HepG2 (cell line): ENCODE measurements around the gene GIMAP8. TPM values are rescaled to one million over a fixed set of nuclear protein-coding genes. Genes with fewer than 3 reads are reported as not detected.
A peak's percentile ranks its signal among the peaks of the same experiment; 100 is the strongest.

Experiments used
- ATAC-seq: fragments of 200-7000 bp; cut with Tn5 transposase; 3 replicates; pipeline ENCODE4 v1.9.1; 2020; ENCODE audit warnings: mild to moderate bottlenecking, moderate library complexity
- BruUV-seq: library from RNA; stranded (reverse); fragments of 400-500 nt; replicated peaks from 2 replicates; lab custom pipeline; 2021; lab: Mats Ljungman, UMichigan
- CTCF ChIA-PET: fragments of 300-600 bp; formaldehyde crosslinking; extraction: SDS; loops from one replicate; lab custom pipeline; 2021; ENCODE audit warnings: low total read pairs, inconsistent platforms, low intra/inter-chr PET ratio; lab: Yijun Ruan, JAX
- POLR2A ChIA-PET: fragments of 350-600 bp; sonication (Branson Sonifier 250); formaldehyde crosslinking; loops from one replicate; lab custom pipeline; 2020; ENCODE audit warnings: antibody characterized with exemption, inconsistent platforms; lab: Yijun Ruan, JAX
- DNase-seq: peaks from one replicate; pipeline ENCODE4 v3.0.0-alpha.2; 2015; ENCODE audit warnings: low spot score
- FAIRE-seq: peaks from 3 replicates; lab custom pipeline; 2011; peaks lifted over from hg19 to GRCh38; lab: Jason Lieb, UNC
- H2AFZ ChIP-seq: one replicate; pipeline ENCODE4 v1.6.1; 2011; ENCODE audit warnings: low read length, inconsistent platforms
- H3K27ac ChIP-seq: fragments of 300-600 bp; 3 replicates; pipeline ENCODE4 v1.8.0; 2011; ENCODE audit warnings: mixed run types, mild to moderate bottlenecking, mixed read lengths, low read length, inconsistent platforms; ENCODE audit not compliant: insufficient read depth; ENCODE audit errors: extremely low read length
- H3K27me3 ChIP-seq, 2 experiments: fragments of 200-600 bp in 1 of 2; 2 replicates in 1 of 2; 3 replicates in 1 of 2; pipeline versions ENCODE4 v1.6.0 to v1.8.0; 2011; ENCODE audit warnings: low read length in 2 of 2, mild to moderate bottlenecking in 2 of 2, moderate library complexity in 2 of 2, inconsistent platforms in 1 of 2; ENCODE audit not compliant: insufficient read depth in 2 of 2, control insufficient read depth in 1 of 2
- H3K36me3 ChIP-seq, 2 experiments: fragments of 200-600 bp in 1 of 2; replicated peaks in 1 of 2; 2 replicates in 1 of 2; 3 replicates in 1 of 2; pipeline versions ENCODE4 v1.5.1 to v1.8.0; 2011; ENCODE audit warnings: low read length in 2 of 2, inconsistent platforms in 1 of 2; ENCODE audit not compliant: insufficient read depth in 2 of 2, control insufficient read depth in 1 of 2
- H3K4me1 ChIP-seq: 2 replicates; pipeline ENCODE4 v1.5.1; 2012; ENCODE audit warnings: low read length, inconsistent platforms; ENCODE audit not compliant: insufficient read depth
- H3K4me2 ChIP-seq: 2 replicates; pipeline ENCODE4 v1.6.0; 2011; ENCODE audit warnings: low read depth, low read length, inconsistent platforms
- H3K4me3 ChIP-seq, 3 experiments: fragments of 200-600 bp in 1 of 3; sonication (generic), shearing (Covaris generic) in 1 of 3; replicated peaks in 1 of 3; 2 replicates each; pipeline ENCODE4 v1.5.1; 2011 to 2016; ENCODE audit warnings: low read length in 3 of 3, inconsistent platforms in 2 of 3, low read depth in 2 of 3, mild to moderate bottlenecking in 2 of 3, control low read depth in 1 of 3, mixed read lengths in 1 of 3; ENCODE audit not compliant: insufficient read depth in 1 of 3
- H3K79me2 ChIP-seq: one replicate; pipeline ENCODE4 v1.6.1; 2011; ENCODE audit warnings: low read length, inconsistent platforms; ENCODE audit not compliant: insufficient read depth
- H3K9ac ChIP-seq: 2 replicates; pipeline ENCODE4 v1.6.0; 2011; ENCODE audit warnings: mild to moderate bottlenecking, low read depth, low read length, inconsistent platforms; ENCODE audit not compliant: insufficient read depth
- H3K9me3 ChIP-seq: 2 replicates; pipeline ENCODE4 v1.5.1; 2012; ENCODE audit warnings: mild to moderate bottlenecking, low read length
- H4K20me1 ChIP-seq: 2 replicates; pipeline ENCODE4 v1.6.0; 2011; ENCODE audit warnings: inconsistent platforms, mild to moderate bottlenecking, low read length, moderate library complexity; ENCODE audit not compliant: insufficient read depth
- MTA1 ChIP-seq: sonication (generic); formaldehyde crosslinking; IDR thresholded peaks from 2 replicates; pipeline ENCODE4 v1.4.0; 2020; ENCODE audit warnings: missing genetic modification reagents, mild to moderate bottlenecking, borderline replicate concordance
- PRMT3 ChIP-seq: sonication (generic); formaldehyde crosslinking; IDR thresholded peaks from 2 replicates; pipeline ENCODE4 v1.8.1; 2022; ENCODE audit warnings: low read depth, mild to moderate bottlenecking, moderate library complexity, missing genetic modification reagents, borderline replicate concordance
- ZNF776 ChIP-seq: sonication (generic); formaldehyde crosslinking; IDR thresholded peaks from 2 replicates; pipeline ENCODE4 v1.4.0; 2020; ENCODE audit warnings: mild to moderate bottlenecking, missing genetic modification reagents
- WGBS: methylation state at CpG from one replicate; pipeline ENCODE4 v1.1.6; 2017; ENCODE audit warnings: low lambda C conversion rate; 5-methylcytosine and 5-hydroxymethylcytosine counted together
- in situ Hi-C: cut with HindIII; loops from 2 replicates; pipeline ENCODE4 v1.10.0; 2017; ENCODE audit warnings: low pct_unique_long_range_greater_than_20kb; ENCODE audit not compliant: extremely low pct_ligation_motif_present
- intact Hi-C: fragments of 100-400 bp; cut with micrococcal nuclease; formaldehyde crosslinking; loops from one replicate; pipeline ENCODE4 v1.10.0; 2022; ENCODE audit not compliant: unreplicated experiment
- polyA plus RNA-seq, 8 experiments: library from polyadenylated mRNA; depleted of rRNA in 3 of 8; stranded (reverse) in 7 of 8; unstranded in 1 of 8; fragments of >200 nt; fragmentation: Illumina TruSeq in 4 of 8; extraction: Trizol in 4 of 8; gene quantifications; 2 replicates each; pipeline versions ENCODE4 v1.2.1 to v1.2.3, GENCODE V29; 2011 to 2016; ENCODE audit warnings: low read depth in 4 of 8, missing spikeins in 1 of 8, mixed read lengths in 1 of 8; ENCODE audit not compliant: insufficient read depth in 1 of 8
- total RNA-seq, 5 experiments: library from RNA; depleted of rRNA; stranded (reverse); fragments of >200 nt; fragmentation: Illumina TruSeq; extraction: Trizol; gene quantifications; 2 replicates each; pipeline ENCODE4 v1.2.3, GENCODE V29; 2016; ENCODE audit warnings: low read depth in 1 of 5
- TF ChIP-seq, protein P1 (sequence below): IDR thresholded peaks from 2 replicates; pipeline ENCODE4 v1.6.1; 2016; ENCODE audit warnings: low read depth
- TF ChIP-seq, protein P2 (sequence below): sonication (generic); formaldehyde crosslinking; IDR thresholded peaks from 2 replicates; pipeline ENCODE4 v1.8.0; 2022; ENCODE audit warnings: mild to moderate bottlenecking, missing genetic modification reagents; ENCODE audit not compliant: insufficient replicate concordance

GIMAP8 gene
- total and polyA plus RNA-seq, 2 of the 13 experiments (the other 11 are each of a cell fraction or from before 2014, with no cell fraction given) = not detected

DNA sequence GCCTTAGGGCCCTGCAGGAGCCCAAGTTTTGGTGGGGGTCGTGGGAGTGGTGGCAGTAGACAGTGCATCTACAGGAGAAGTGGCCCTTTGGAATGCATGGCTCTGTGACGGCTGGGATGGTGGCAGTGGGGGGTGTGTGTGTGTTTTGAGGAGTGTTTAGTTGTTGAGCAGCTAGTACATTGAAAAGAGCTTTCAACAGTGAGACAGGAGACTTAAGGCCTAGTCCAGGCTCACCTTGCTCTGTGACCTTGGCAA lies 44.2 kb upstream of the GIMAP8 start:
- DNase-seq = no peak
- in situ Hi-C loops = no loop called here

More for the DNA sequence above, 44.2 kb upstream of the GIMAP8 start:
- Histone ChIP-seq H3K9me3 (no peaks in the 10 kb centered on the region), H3K27ac (peak overlapping the region; percentile 58), H4K20me1 (no peaks in the 10 kb centered on the region), H3K4me3 (peak overlapping the region; percentile 75 to 81 (median 79)), H2AFZ (no peak overlapping the region), H3K27me3 (no peaks in the 10 kb centered on the region), H3K79me2 (no peaks in the 10 kb centered on the region), H3K9ac (peak overlapping the region; percentile 83), H3K4me1 (peaks cover 62% of the 10 kb centered on the region), H3K4me2 (peak overlapping the region; percentile 94), H3K36me3 (no peaks in the 10 kb centered on the region)
- FAIRE-seq = no peak
- 0% methylated on average over 2 of the region's 2 CpGs for WGBS
- CTCF ChIA-PET = no interaction called here
- TF ChIP-seq ZNF776 (CRISPR knock-in tag) (0 out of 2 replicates have a peak, but pooled peaks have one; percentile 6), PRMT3 (0 out of 2 replicates have a peak, but pooled peaks have one; percentile 14), MTA1 (CRISPR knock-in tag) (peak; percentile 11; the same call in 1 of the 2 replicates)
- TF ChIP-seq, protein P1, sequence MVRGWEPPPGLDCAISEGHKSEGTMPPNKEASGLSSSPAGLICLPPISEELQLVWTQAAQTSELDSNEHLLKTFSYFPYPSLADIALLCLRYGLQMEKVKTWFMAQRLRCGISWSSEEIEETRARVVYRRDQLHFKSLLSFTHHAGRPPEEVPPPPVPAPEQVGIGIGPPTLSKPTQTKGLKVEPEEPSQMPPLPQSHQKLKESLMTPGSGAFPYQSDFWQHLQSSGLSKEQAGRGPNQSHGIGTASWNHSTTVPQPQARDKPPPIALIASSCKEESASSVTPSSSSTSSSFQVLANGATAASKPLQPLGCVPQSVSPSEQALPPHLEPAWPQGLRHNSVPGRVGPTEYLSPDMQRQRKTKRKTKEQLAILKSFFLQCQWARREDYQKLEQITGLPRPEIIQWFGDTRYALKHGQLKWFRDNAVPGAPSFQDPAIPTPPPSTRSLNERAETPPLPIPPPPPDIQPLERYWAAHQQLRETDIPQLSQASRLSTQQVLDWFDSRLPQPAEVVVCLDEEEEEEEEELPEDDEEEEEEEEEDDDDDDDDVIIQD = 0 out of 2 replicates have a peak, but pooled peaks have one; percentile 2
- TF ChIP-seq, protein P2, sequence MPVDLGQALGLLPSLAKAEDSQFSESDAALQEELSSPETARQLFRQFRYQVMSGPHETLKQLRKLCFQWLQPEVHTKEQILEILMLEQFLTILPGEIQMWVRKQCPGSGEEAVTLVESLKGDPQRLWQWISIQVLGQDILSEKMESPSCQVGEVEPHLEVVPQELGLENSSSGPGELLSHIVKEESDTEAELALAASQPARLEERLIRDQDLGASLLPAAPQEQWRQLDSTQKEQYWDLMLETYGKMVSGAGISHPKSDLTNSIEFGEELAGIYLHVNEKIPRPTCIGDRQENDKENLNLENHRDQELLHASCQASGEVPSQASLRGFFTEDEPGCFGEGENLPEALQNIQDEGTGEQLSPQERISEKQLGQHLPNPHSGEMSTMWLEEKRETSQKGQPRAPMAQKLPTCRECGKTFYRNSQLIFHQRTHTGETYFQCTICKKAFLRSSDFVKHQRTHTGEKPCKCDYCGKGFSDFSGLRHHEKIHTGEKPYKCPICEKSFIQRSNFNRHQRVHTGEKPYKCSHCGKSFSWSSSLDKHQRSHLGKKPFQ = no peak
- POLR2A ChIA-PET = interaction anchor here (0.8 to 8.8 kb wide), 12 partner anchors 9 to 568 kb away, joined by 3 to 181 read pairs (median 6); partner anchors contain the start of genes ACTR3C, LRRC61, REPIN1 and ZNF775
- BruUV-seq = no TSS peak
- ATAC-seq = peak; percentile 10
- intact Hi-C loops = loop anchor here (2.0 kb wide), 1 partner anchor 15 kb away; no protein-coding TSS in a partner anchor
